NB4 (cell line): ENCODE results near the gene KRT7.

Experiments used
- POLR2A ChIP-seq: IDR thresholded peaks from 2 replicates; pipeline ENCODE4 v1.6.1; 2011; ENCODE audit warnings: mild to moderate bottlenecking; ENCODE audit not compliant: insufficient read length; ENCODE audit errors: extremely low read depth
- TF ChIP-seq, protein P1 (sequence below): IDR thresholded peaks from 2 replicates; pipeline ENCODE4 v1.6.1; 2011; ENCODE audit warnings: low read depth, low read length

DNA sequence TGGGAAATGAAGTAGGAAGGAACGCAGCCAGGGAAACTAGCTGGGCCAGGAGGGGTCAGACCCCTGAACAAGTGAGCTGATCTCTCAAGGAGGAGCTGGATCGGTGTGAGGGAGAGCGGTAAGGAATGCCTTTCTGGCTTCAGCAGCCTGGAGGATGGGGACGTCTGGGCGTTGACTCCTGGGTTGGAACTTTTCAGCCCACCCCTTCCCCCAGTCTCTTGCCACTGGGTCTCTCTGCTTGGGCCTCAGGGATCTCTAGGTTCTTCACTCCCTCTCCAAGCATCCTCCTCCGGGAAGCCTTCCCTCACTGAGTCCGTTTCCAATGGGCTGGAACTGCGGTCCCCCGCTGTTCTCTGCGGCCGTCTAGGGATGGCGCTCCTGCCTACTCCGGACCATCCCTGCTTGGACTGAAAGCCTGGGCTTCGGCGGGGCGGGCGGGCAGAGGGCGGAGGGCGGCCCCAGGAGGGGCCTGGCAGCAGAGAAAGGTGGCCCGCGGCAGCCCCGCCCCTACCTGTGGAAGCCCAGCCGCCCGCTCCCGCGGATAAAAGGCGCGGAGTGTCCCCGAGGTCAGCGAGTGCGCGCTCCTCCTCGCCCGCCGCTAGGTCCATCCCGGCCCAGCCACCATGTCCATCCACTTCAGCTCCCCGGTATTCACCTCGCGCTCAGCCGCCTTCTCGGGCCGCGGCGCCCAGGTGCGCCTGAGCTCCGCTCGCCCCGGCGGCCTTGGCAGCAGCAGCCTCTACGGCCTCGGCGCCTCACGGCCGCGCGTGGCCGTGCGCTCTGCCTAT, at the start of gene KRT7:
- TF ChIP-seq, protein P1, sequence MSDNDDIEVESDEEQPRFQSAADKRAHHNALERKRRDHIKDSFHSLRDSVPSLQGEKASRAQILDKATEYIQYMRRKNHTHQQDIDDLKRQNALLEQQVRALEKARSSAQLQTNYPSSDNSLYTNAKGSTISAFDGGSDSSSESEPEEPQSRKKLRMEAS: no peak
- TF ChIP-seq POLR2A: no peak
